ENCODE data around the gene ANXA1. TPM values are rescaled to one million over a fixed set of nuclear protein-coding genes. Genes with fewer than 3 reads are reported as not detected.
A peak's percentile ranks its signal among the peaks of the same experiment; 100 is the strongest.

ANXA1 gene
- total and polyA plus RNA-seq, 9 donors, result 67.5 to 472 (median 110) TPM

GRCh38 chr9:73200694-73201452, 49.2 kb downstream of the ANXA1 start:
- TF ChIP-seq, protein P1, sequence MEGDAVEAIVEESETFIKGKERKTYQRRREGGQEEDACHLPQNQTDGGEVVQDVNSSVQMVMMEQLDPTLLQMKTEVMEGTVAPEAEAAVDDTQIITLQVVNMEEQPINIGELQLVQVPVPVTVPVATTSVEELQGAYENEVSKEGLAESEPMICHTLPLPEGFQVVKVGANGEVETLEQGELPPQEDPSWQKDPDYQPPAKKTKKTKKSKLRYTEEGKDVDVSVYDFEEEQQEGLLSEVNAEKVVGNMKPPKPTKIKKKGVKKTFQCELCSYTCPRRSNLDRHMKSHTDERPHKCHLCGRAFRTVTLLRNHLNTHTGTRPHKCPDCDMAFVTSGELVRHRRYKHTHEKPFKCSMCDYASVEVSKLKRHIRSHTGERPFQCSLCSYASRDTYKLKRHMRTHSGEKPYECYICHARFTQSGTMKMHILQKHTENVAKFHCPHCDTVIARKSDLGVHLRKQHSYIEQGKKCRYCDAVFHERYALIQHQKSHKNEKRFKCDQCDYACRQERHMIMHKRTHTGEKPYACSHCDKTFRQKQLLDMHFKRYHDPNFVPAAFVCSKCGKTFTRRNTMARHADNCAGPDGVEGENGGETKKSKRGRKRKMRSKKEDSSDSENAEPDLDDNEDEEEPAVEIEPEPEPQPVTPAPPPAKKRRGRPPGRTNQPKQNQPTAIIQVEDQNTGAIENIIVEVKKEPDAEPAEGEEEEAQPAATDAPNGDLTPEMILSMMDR (IDR thresholded peaks at IDR 0.05), result peak in 1 of 3 donors; percentile 11
- TF ChIP-seq EP300 (IDR thresholded peaks at IDR 0.05), result no peak
- Histone ChIP-seq H3K9me3 (no peaks in the 10 kb centered on the region), H3K4me3 (no peak overlapping the region), H3K4me1 (ENCODE audit: insufficient read depth) (no peaks in the 10 kb centered on the region), H3K27ac (no peak overlapping the region), H3K27me3 (no peaks in the 10 kb centered on the region), H3K36me3 (no peaks in the 10 kb centered on the region)
- WGBS, 3 donors, result 39 to 43% (median 42%) methylated on average over 9 of the region's 9 CpGs
- no peak for DNase-seq
- intact Hi-C loops (cut with DNase I), result no loop called here

DNA sequence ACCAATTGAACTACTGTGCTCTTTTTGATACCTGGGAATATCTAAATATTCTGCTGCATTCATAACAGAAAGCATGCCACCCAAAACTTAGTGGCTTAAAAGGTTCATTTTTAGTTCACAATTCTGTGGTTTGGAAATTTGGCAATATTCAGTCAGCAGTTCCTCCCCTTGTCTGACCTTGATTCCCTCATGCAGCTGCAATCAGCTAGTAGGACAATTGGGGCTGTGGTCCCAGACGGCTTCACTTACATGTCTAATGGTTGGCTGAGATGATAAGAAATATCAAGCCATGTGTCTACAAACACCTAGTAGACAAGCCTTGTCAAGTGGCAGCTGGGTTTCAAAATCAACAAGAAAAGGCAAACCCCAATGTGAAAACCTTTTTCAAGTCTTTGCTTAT, 51.3 kb downstream of the ANXA1 start:
- Histone ChIP-seq H3K27ac (no peak overlapping the region), H3K4me1 (ENCODE audit: insufficient read depth) (no peaks in the 10 kb centered on the region), H3K4me3 (no peak overlapping the region), H3K9me3 (no peaks in the 10 kb centered on the region), H3K36me3 (no peaks in the 10 kb centered on the region), H3K27me3 (no peaks in the 10 kb centered on the region)
- TF ChIP-seq, protein P1 (IDR thresholded peaks at IDR 0.05), result no peak
- TF ChIP-seq POLR2A (IDR thresholded peaks at IDR 0.05) (no peak), EP300 (IDR thresholded peaks at IDR 0.05) (no peak)
- intact Hi-C loops (cut with DNase I), result no loop called here
- DNase-seq, result no peak
- WGBS, 3 donors, result 0% methylated on average over 1 of the region's 1 CpG

DNA sequence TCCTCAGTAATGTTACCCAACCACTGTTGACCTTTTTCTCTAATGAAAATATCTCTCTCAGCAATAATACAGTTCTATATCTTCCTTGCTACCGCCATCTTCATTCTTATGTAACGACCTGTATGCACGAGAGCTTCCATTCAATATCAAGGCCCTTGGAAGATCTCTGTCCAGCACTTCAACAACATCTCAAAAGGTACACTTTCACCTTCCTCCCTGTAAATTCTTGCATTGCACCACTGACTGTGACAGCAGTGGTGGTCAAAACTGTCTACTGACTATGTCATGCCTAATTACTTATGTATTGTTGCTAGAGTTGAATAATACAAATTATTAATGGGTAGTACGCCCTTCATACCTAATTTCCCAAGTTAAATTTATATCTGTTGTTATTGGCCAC, 53.3 kb downstream of the ANXA1 start:
- intact Hi-C loops (cut with DNase I), result no loop called here
- no peaks in the 10 kb centered on the region for H3K9me3 ChIP-seq
- no peaks in the 10 kb centered on the region for H3K4me1 ChIP-seq (ENCODE audit: insufficient read depth)
- no peak overlapping the region for H3K27ac ChIP-seq
- 61 to 69% (median 66%) methylated on average over 4 of the region's 4 CpGs for WGBS, 3 donors
- H3K27me3 ChIP-seq, result no peaks in the 10 kb centered on the region
- H3K36me3 ChIP-seq, result no peaks in the 10 kb centered on the region
- no peak for DNase-seq
- TF ChIP-seq, protein P1 (IDR thresholded peaks at IDR 0.05), result no peak
- TF ChIP-seq POLR2A (IDR thresholded peaks at IDR 0.05), result no peak
- TF ChIP-seq EP300 (IDR thresholded peaks at IDR 0.05), result no peak
- no peak overlapping the region for H3K4me3 ChIP-seq

GRCh38 chr9:73206851-73207250, 55.2 kb downstream of the ANXA1 start:
- TF ChIP-seq POLR2A (IDR thresholded peaks at IDR 0.05) (no peak), EP300 (IDR thresholded peaks at IDR 0.05) (no peak)
- TF ChIP-seq, protein P1 (IDR thresholded peaks at IDR 0.05), result no peak
- H3K27me3 ChIP-seq, result no peaks in the 10 kb centered on the region
- intact Hi-C loops (cut with DNase I), result no loop called here
- H3K4me1 ChIP-seq (ENCODE audit: insufficient read depth), result no peaks in the 10 kb centered on the region
- H3K36me3 ChIP-seq, result no peaks in the 10 kb centered on the region
- no peak overlapping the region for H3K4me3 ChIP-seq
- DNase-seq, result no peak
- H3K9me3 ChIP-seq, result no peaks in the 10 kb centered on the region
- H3K27ac ChIP-seq, result no peak overlapping the region
- 19 to 52% (median 38%) methylated on average over 1 of the region's 1 CpG for WGBS, 3 donors
